Lung (tissue), 12 donors: ENCODE data around the gene LAMA3. TPM values are rescaled to one million over a fixed set of nuclear protein-coding genes. Genes with fewer than 3 reads are reported as not detected.

ENCODE experiments used
- ATAC-seq: fragments of 200-7000 bp; cut with Tn5 transposase; one replicate; pipeline ENCODE4 v1.9.1; 2020; ENCODE audit warnings: moderate number of reproducible peaks; ENCODE audit not compliant: insufficient read depth, low FRiP score
- DNase-seq, 3 donors: peaks; one replicate each; pipeline ENCODE4 v3.0.0-alpha.2; 2013 to 2017
- H3K27ac ChIP-seq, 2 donors: one replicate each; pipeline ENCODE4 v1.5.1; 2013; ENCODE audit warnings: mild to moderate bottlenecking in 2 of 2, moderate library complexity in 2 of 2, control low read depth in 1 of 2, inconsistent platforms in 1 of 2, low read depth in 1 of 2, low read length in 1 of 2
- H3K27me3 ChIP-seq, 3 donors: one replicate each; pipeline ENCODE4 v1.5.1; 2013; ENCODE audit warnings: low read length in 2 of 3; ENCODE audit not compliant: control insufficient read depth in 3 of 3, insufficient read depth in 3 of 3
- H3K36me3 ChIP-seq, 4 donors: one replicate each; pipeline ENCODE4 v1.5.1; 2013; ENCODE audit warnings: low read length in 4 of 4, mild to moderate bottlenecking in 1 of 4, moderate library complexity in 1 of 4; ENCODE audit not compliant: control insufficient read depth in 4 of 4, insufficient read depth in 4 of 4
- H3K4me1 ChIP-seq, 5 donors: one replicate each; pipeline ENCODE4 v1.5.1; 2013; ENCODE audit warnings: low read length in 5 of 5, mild to moderate bottlenecking in 2 of 5, moderate library complexity in 1 of 5; ENCODE audit not compliant: control insufficient read depth in 5 of 5, insufficient read depth in 5 of 5
- H3K4me3 ChIP-seq: one replicate; pipeline ENCODE4 v1.5.1; 2013; ENCODE audit warnings: mild to moderate bottlenecking, control low read depth, moderate library complexity
- H3K9ac ChIP-seq, 2 donors: one replicate each; pipeline ENCODE4 v1.5.1; 2013; ENCODE audit warnings: low read length in 2 of 2, control low read depth in 1 of 2; ENCODE audit not compliant: insufficient read depth in 1 of 2
- H3K9me3 ChIP-seq, 4 donors: one replicate each; pipeline ENCODE4 v1.5.1; 2013; ENCODE audit warnings: low read length in 3 of 4, mild to moderate bottlenecking in 1 of 4, moderate library complexity in 1 of 4; ENCODE audit not compliant: control insufficient read depth in 4 of 4, insufficient read depth in 3 of 4
- WGBS, 2 donors: extraction: QIAGEN DNeasy Blood & Tissue Kit; methylation state at CpG; one replicate each; pipeline ENCODE4 v1.1.7; 2013; 5-methylcytosine and 5-hydroxymethylcytosine counted together
- polyA plus RNA-seq, 2 donors: library from polyadenylated mRNA; stranded (reverse); fragments of 200-250 nt; gene quantifications; one replicate each; pipeline ENCODE4 v1.2.1, GENCODE V29; 2013
- total RNA-seq, 2 donors: library from RNA; depleted of rRNA in 1 of 2; stranded (reverse); fragments of >200 nt in 1 of 2; gene quantifications; one replicate each; pipeline ENCODE4 v1.2.1, GENCODE V29; 2014 to 2021
- TF ChIP-seq, protein P1 (sequence below): IDR thresholded peaks from 2 replicates; pipeline ENCODE4 v1.5.1; 2012; ENCODE audit warnings: mild to moderate bottlenecking; ENCODE audit errors: control extremely low read depth, extremely low read depth
- donor health status: control.
- donor health status: control.
- donor health status: Bipolar disorder and iron deficiency.
- donor health status: healthy.
- donor health status: DM: yes; HTN: yes; CAD: no.

The LAMA3 gene
- total and polyA plus RNA-seq, 4 donors: 14.1 to 110 (median 51.9) TPM

DNA sequence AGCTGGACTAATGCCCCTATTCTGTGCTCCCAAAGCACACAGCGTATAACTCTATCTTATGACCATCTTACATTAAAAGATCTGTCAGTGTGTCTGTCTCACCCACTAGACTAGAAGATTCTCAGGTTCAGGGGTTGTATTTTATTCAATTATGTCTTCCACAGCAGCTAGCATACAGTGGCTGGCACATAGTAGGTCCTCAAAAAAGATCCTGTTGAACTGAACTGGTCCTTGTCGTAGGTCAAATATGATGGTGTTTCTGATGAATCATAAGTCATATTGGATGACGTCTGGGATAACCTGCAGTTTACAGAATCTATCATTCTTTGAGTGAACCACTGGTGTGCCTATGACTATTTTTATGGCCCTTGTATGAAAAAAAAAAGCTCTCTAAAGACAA is 314.0 kb downstream of the LAMA3 start:
- TF ChIP-seq, protein P1, sequence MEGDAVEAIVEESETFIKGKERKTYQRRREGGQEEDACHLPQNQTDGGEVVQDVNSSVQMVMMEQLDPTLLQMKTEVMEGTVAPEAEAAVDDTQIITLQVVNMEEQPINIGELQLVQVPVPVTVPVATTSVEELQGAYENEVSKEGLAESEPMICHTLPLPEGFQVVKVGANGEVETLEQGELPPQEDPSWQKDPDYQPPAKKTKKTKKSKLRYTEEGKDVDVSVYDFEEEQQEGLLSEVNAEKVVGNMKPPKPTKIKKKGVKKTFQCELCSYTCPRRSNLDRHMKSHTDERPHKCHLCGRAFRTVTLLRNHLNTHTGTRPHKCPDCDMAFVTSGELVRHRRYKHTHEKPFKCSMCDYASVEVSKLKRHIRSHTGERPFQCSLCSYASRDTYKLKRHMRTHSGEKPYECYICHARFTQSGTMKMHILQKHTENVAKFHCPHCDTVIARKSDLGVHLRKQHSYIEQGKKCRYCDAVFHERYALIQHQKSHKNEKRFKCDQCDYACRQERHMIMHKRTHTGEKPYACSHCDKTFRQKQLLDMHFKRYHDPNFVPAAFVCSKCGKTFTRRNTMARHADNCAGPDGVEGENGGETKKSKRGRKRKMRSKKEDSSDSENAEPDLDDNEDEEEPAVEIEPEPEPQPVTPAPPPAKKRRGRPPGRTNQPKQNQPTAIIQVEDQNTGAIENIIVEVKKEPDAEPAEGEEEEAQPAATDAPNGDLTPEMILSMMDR: no peak
- Histone ChIP-seq H3K4me3 (no peak overlapping the region), H3K27me3 (peaks cover 0 to under 1% (median 0%) of the 10 kb centered on the region in 3 donors), H3K36me3 (no peaks in the 10 kb centered on the region), H3K9me3 (no peaks in the 10 kb centered on the region), H3K9ac (no peak overlapping the region), H3K4me1 (no peaks in the 10 kb centered on the region), H3K27ac (no peak overlapping the region)
- DNase-seq (no peak), ATAC-seq (no peak)
- WGBS, 2 donors: 91 to 94% methylated on average over 3 of the region's 3 CpGs

- Histone ChIP-seq H3K36me3 (no peaks in the 10 kb centered on the region), H3K4me1 (no peaks in the 10 kb centered on the region), H3K9ac (no peak overlapping the region), H3K4me3 (no peak overlapping the region), H3K27me3 (peaks cover 0 to 5% (median 1%) of the 10 kb centered on the region in 3 donors), H3K27ac (no peak overlapping the region), H3K9me3 (no peaks in the 10 kb centered on the region)
- DNase-seq: no peak
- ATAC-seq: no peak
- TF ChIP-seq, protein P1: no peak
- 78 to 82% methylated on average over 2 of the region's 2 CpGs for WGBS, 2 donors
Measured at GRCh38 chr18:24003903-24004640, 314.8 kb downstream of the LAMA3 start.

Other genes starting within 250 kb of the LAMA3 start
- gene RIOK3, start 236.2 kb upstream of the LAMA3 start, total RNA-seq: 10 to 100 TPM; 61.4 to 83.0 TPM
- gene RIOK3, start 236.2 kb upstream of the LAMA3 start, polyA plus RNA-seq: 10 to 100 TPM; 35.6 to 46.9 TPM
- gene RMC1, start 185.9 kb upstream of the LAMA3 start, total RNA-seq: 10 to 100 TPM; 28.2 to 33.8 TPM
- 10 to 100 TPM; 30.6 to 71.3 TPM for gene RMC1, start 185.9 kb upstream of the LAMA3 start, polyA plus RNA-seq
- gene NPC1, start 102.9 kb upstream of the LAMA3 start, total RNA-seq: 100 to 1,000 TPM in 1 of 2 donors, 10 to 100 TPM in 1; 97.7 to 143 TPM
- gene NPC1, start 102.9 kb upstream of the LAMA3 start, polyA plus RNA-seq: 10 to 100 TPM; 47.7 to 48.2 TPM
- 10 to 100 TPM; 38.4 to 47.6 TPM for gene ANKRD29, start 26.5 kb upstream of the LAMA3 start, total RNA-seq
- 10 to 100 TPM; 12.5 to 60.9 TPM for gene ANKRD29, start 26.5 kb upstream of the LAMA3 start, polyA plus RNA-seq